ENCODE results near the gene AP2S1.
"Not testable (repeated sequence)": the region's sequence is repeated elsewhere in the genome, so short reads cannot be mapped to it uniquely, and the experiment has no call there.

Gene AP2S1

GRCh38 chr19:46839752-46840497, 10.7 kb downstream of the AP2S1 start:
- DNase-seq, result no peak

- DNase-seq, result no peak
Observed at GRCh38 chr19:46838160-46838559, 12.5 kb downstream of the AP2S1 start.

- DNase-seq, result no peak
Observed at GRCh38 chr19:46834984-46835383, 15.7 kb downstream of the AP2S1 start.

- DNase-seq, result no peak
Observed at GRCh38 chr19:46834121-46834520, 16.5 kb downstream of the AP2S1 start.

- no peak for DNase-seq
Observed at GRCh38 chr19:46830864-46831263, 19.8 kb downstream of the AP2S1 start.

GRCh38 chr19:46828484-46828883, 22.2 kb downstream of the AP2S1 start:
- DNase-seq, result no peak

GRCh38 chr19:46825731-46826055, 25.0 kb downstream of the AP2S1 start:
- DNase-seq, result no peak

GRCh38 chr19:46824890-46825730, 25.5 kb downstream of the AP2S1 start:
- DNase-seq, result no peak

GRCh38 chr19:46823049-46823448, 27.6 kb downstream of the AP2S1 start:
- DNase-seq, result no peak

- DNase-seq, result not testable (repeated sequence)
Observed at GRCh38 chr19:46822410-46822787, 28.2 kb downstream of the AP2S1 start.

GRCh38 chr19:46821512-46822409, 28.9 kb downstream of the AP2S1 start:
- no peak for DNase-seq

GRCh38 chr19:46818812-46819211, 31.8 kb downstream of the AP2S1 start:
- DNase-seq, result no peak

- DNase-seq, result no peak
Observed at GRCh38 chr19:46815833-46816627, 34.6 kb downstream of the AP2S1 start.

- no peak for DNase-seq
Observed at GRCh38 chr19:46813839-46814358, 36.7 kb downstream of the AP2S1 start.

- DNase-seq, result no peak
Observed at GRCh38 chr19:46812977-46813838, 37.4 kb downstream of the AP2S1 start.

- DNase-seq, result no peak
Observed at GRCh38 chr19:46809534-46810272, 40.9 kb downstream of the AP2S1 start.

GRCh38 chr19:46806656-46807055, 44.0 kb downstream of the AP2S1 start:
- DNase-seq, result no peak

GRCh38 chr19:46804432-46804831, 46.2 kb downstream of the AP2S1 start:
- DNase-seq, result not testable (repeated sequence)

GRCh38 chr19:46803555-46803954, 47.1 kb downstream of the AP2S1 start:
- DNase-seq, result no peak

GRCh38 chr19:46802152-46802551, 48.5 kb downstream of the AP2S1 start:
- no peak for DNase-seq
